GM18520 (cell line): ENCODE measurements around the gene ANKH.

ENCODE experiments used
- ATAC-seq: cut with Tn5 transposase; IDR thresholded peaks from one replicate; pipeline ENCODE4 v1.9.1; 2021; ENCODE audit not compliant: unreplicated experiment

Gene ANKH

DNA sequence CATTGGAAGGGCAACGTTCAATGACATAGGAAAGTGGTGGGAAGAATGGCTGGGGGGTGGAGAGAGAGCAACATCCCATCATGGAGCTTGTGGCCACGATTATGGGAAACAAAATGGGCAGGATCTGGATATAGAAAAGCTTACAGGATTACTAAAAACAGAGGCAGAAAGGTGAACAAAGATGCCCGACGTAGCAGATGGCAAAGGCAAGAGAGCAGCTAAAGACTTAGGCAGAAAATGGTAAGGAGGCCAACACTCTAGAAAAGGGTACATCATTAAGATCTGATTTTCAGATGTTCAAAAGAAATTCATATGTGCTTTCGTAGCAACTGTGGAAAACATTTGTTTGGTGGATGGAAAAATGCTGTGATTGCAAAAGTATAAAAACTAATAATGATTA is 104.5 kb downstream of the ANKH start:
- ATAC-seq, result no peak

DNA sequence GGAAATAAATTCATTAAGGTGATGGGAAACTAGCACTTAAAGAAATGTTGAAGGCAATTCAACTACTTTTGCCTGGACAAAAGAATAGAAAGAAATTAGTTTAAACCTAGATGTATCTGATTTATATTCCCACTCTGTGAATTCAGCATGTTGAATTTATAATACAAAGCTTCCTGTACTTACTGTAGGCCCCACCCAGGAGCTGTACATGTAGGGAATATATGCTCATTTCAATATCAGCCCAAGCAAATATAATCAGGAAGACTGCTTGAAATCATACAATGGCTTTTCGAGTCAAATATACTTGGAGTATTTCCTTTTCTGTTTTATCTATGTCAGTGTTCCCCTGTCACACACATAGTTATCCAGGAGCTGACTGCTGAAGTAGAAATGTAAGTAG is 105.0 kb downstream of the ANKH start:
- ATAC-seq, result no peak

DNA sequence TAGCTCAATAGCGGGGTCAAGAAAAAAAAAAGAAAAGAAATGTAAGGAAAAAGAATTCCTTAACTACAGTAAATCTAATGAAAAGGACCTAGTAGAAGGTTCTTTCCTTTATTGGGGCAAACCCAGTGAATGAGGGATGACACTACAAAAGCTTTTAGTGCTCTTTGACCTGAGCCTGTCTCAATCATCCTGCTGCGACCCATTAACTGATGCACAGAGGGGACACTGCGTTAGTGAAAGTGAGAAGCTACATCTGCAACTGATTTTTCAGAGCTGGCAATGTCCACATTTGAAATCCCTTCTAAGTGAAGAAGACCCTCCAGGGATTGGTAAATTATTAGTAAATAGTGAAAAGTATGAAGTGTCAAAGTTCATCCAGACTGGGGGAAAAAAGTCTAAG is 106.0 kb downstream of the ANKH start:
- no peak for ATAC-seq

DNA sequence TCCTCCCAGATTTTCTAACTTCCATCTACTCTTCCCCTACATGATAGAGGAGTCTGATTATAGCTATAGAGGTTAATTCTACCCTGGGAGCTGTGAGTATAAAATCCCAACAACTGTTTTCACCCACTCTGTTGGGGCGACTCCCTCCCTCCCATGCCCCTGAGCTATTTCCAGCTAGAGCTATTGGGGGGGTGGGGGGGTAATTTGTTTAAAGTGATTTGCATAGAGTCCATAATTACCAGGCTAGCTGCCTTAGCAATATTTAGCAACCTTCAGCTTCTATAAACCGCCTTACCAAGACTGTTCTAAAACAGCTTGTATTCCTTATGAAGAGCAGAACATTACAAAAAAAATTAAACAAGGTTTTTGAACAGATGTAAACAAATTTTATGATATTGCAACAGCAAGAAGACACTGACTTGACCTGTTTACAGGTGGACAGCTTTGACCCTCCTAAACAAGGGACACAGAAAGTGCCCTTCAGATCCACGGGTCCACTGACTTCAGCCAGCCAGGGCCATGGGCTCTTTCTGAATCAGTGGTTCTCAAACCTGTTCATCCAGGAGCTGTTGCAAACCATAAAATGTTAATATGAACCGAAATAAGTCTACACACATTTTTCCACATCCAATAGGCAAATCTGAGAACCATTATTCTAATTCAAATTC is 108.9 kb downstream of the ANKH start:
- ATAC-seq, result no peak

DNA sequence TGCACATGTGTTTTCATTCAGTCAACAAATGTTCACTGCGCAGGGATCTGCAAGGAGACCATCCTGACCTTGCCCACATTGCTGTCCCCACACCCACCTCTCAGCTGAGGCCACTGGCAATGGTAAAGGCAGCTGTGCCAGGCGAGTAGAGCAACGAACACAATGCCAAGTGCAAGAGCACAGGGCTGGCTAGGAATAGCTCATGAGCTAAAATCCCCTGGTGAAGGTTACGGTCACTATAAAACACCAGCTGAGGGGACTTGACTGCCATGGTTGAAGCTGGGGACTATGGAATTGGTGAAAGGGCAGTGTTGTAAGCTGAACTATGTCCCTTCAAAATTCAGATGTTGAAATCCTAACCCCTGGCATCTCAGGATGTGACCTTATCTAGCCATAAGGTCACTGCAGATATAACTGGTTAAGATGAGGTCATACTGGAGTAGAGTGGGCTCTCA is 111.0 kb downstream of the ANKH start:
- ATAC-seq, result no peak

DNA sequence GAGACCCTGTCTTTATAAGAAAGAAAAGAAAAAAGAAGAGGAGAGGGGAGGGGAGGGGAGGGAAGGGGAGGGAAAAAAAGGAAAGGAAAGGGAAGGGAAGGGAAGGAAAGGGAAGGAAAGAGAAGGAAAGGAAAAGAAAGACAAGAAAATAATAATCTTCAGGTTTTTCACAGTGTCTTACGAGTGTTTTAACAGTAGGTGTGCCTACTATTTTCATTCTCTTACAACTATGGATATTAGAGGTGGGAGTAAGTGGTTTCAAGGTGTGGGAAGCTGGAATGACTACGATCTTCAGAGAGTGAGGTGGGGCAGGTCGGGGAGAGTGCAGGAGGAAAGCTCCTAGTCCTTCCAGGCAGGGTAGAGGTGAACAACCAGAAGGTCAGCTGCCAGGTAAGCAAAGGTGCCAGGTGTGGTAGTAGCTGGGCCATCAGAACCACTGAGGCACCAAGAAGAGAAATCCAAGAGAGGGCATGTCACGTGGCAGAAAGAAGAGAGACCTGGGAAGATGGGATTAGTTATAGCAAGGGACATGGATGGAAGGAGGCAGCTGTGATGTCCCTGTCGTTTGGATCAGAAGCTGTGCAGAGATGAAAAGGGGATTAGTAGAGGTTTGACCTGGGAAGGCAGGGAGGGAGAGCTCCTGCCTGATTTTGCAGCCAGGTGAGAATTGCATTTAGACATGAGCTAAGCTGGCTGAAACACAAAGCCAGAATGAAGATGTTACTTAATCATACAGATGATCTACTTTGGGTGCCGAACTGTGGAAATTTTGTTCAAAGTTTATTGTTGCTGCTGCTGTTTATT is 111.6 kb downstream of the ANKH start:
- ATAC-seq, result no peak

DNA sequence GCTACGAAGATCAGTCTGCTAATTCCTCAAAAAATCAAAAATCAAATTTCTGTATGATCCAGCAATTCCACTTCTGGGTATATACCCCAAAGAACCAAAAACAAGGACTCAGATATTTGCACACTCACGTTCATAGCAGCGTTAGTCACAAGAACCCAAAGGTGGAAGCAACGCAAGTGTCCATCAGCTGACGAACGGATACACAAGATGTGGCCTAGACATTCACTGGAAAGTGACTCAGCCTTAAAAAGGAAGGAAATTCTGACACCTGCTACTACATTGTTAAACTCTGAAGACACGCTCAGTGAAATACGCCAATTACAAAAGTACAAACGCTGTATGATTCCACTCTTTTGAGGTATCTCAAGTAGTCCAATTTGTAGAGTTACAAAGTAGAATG is 113.7 kb downstream of the ANKH start:
- no peak for ATAC-seq

DNA sequence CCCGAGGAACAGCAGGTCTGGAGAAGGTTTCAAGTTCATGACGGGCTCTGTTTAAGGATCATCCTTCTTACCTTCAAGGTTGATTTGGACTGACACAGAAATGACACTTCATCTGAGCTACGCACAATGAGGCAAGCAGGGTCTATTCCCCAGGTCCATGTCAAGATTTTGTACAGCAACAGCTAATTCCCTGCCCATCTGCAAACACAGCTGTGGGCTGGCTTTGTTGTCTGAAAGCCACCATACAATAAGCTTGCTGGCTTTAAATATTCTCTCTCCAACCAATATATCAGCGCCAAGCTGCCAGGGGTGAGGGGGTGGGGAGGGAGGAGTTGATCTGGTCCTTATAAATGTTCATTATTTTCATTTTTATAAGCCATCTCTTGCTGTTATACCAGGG is 115.1 kb downstream of the ANKH start:
- no peak for ATAC-seq

DNA sequence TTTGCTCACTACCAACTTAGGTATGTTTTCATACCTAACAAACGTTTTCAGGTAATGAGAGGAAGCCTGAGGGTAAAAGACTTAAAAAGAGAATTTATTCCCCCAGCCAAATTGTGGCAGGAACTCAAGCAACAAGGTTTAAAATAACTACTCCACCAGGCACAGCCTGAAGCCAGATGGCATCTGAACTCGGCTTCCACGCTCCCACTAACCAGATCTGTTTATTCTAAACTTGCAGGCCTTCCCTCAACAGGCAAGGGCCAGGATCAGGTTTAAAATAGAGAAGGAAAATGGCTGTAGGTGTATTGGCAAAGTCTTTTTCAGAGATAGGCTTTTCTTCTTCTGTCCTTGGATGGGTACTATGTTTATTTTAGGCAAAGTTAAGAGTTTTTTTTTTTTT is 117.6 kb downstream of the ANKH start:
- ATAC-seq, result no peak

DNA sequence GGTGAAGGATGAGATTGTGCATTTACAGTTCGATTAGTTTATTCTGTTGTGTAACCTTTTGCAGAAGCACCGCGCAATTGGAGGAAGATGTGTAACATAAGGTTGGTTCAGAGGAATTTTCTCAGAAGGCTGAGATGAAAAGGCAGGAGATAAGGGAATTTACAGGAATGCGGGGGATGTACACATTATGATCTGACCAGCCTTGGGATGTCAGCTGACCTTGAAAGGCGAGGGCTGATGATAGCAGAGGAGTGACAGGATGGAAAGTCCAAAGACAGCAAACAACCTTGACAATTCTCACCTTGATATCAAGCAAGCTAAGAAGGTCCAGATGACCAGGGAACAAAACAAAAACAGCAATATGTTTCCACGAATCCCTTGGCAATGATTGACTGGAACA is 118.3 kb downstream of the ANKH start:
- ATAC-seq, result no peak

DNA sequence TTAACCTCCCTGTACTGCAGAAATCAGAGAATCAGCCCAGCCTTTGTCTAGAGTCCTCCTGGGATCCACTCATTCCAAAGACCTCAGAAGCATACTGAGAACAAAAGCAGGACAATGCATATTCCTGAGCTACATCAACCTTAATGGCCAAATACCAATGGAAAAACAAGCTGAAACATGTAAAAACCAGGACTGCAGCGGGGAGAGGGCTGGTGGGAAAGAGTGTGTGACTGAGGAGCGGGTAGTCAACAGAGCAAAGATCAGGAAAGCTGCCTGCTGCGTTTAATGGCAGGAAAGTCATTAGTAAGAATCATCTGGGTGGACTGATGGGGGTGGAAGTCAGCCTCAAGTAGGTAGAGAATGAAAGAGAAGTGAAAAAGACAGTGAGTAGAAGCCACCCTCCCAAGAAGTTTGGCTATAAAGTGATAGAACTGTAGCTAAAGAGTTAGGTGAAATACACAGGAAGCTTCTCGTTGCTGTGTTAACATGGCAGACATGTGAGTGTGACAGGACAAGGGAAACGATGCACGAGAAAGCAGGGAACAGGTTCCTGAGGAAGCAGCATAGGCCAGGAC is 119.0 kb downstream of the ANKH start:
- ATAC-seq, result no peak

DNA sequence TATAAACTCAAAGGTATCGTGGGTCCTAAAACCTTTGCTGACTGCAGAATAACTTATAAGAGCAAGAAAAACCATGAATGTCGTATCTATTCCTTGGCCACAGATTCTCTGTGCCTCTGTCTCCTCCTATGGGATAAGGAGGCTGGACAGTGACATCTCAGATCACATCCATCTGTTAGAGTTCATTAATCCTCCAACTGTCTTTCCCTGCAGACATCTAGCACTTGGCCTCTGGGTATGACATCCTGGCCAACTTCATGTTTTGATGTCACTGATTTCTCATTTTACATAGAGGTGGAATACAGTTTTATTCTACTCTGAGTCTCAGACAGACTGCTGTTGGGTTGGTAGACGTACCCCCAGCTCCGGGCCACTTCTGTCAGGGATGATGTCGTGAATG is 120.9 kb downstream of the ANKH start:
- ATAC-seq, result no peak

DNA sequence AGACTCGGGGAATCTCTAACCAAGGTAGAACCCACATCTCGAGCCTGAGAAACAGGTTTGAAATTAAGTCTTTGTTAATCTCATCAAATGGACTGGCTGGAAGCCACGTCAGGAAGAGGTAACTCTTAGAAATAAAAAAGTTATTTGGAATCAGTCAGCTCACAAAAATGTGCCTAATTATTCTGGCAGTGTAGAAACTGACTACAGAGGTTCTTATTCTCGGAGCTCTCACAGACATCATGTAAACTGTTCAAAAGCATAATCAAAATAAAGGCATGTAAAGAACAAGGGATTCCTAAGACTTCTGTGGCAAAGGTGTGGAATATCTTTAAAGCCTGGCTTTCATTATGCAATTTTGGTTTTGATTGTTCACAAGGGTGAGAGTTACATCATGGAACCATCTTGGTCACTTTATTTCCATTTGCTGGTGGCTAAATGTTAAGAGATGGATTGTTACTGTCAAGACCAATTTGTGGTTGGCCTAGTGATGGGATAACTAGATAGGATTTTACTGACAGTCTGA is 121.9 kb downstream of the ANKH start:
- ATAC-seq, result no peak

DNA sequence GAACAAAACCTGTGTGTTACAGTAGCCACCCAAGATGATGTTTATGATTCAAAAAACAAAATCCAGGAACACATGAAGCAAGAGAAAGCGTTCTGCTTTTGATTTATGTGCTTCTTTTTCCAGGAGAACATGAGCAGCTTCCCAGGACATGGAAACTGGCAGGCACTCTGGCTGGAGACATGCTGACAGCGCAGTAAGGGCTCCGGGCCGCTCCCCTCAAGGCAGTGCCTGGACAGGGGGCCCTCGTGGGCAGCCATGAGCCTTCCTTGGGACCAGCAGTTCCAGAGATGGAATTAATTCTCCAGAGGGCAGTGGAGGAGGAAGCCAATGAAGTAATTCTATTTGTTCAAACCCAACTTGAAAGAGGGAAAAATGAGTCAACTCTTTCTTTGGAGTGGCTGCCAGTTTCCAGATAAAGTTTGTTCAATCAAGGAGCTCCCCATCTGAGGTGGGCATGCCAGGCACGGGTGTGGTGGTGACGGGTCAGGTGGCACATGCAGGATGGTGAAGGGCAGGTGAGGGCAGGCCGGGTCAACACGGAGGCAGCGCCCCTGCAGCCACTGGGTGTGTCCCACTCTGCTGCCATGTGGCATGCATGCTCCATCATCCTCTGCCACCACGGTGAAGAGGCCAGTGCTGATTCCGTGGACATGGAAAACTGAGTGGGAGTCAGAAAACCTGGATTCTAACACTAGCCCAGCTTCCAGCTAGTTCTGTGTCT is 123.2 kb downstream of the ANKH start:
- no peak for ATAC-seq

DNA sequence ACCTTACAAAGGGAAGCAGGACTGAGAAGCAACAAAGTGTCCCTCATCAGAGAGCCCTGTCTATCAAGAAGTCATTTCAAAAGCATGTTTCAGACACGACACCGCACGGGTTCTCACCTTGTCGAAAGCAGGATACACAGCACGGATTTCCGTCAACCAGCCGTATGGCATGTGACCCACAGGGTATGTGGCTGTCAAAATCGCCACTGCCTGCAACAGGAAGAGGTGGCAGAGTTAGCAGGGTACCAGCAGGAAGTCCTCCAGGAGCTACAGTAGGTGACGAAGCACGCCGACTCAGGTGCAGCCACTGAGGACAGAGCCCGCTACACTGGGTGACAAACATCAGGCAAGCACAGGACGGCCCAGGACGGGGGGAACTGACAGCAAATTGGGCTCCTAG is 125.8 kb downstream of the ANKH start:
- ATAC-seq, result no peak

DNA sequence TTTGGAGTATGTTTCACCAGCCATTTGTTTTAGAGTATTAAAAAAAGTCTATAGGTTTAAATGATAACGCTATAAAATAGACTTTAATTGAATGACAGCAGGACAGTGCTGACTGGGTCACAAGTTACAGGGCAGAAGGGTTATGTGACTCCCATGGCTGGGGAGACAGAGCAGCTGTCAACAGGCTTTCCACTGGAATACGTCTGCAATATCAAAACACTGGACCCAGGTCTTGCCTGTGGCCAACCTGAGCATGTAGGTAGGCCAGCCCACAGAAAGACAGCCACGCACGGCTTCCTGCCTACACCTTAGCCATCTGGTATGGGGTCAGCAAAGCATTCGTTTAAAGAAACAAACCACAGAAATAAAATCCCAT is 126.4 kb downstream of the ANKH start:
- no peak for ATAC-seq

DNA sequence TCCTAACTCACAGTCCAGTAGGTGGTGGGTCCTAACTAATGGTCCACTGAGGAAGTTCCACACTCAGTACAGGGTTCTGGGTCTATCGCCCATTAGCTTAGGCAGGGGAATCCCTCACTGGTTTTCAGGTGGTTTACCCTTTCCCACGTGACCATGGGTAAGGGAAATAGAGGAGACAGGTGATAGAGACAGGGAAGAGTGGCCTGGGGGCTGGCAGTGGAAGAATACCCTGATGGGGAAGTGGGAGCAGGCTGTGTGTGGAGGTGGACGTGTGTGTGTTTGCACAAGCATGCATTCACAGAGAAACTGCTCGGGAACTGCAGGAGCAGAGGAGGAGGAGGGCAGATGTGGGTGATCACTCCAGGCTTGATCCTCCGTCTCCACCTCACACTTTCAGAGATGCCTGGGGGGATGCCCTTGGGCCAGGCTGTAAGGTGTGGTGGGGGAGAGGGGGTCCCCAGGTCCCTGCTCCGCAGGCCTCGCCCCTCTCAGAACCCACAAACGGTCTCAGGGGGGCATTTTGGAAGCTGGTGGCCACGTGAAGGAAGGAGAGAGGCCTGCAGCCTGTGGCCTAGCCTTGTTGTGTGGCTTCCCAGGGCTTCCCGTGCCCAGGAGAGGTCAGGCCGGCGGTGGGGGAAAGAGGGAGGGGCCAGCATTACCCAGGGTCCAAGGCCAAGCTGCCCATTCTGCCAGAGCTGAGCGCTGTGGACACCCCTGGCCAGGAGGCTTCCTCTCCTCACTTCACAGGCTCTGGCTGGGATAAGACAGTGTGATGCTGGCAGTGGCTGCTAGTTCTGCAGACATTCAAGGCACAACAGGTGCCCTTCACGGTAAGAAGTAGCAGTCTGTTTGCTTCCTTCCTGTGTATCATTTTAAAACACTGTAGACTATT is 127.0 kb downstream of the ANKH start:
- no peak for ATAC-seq

DNA sequence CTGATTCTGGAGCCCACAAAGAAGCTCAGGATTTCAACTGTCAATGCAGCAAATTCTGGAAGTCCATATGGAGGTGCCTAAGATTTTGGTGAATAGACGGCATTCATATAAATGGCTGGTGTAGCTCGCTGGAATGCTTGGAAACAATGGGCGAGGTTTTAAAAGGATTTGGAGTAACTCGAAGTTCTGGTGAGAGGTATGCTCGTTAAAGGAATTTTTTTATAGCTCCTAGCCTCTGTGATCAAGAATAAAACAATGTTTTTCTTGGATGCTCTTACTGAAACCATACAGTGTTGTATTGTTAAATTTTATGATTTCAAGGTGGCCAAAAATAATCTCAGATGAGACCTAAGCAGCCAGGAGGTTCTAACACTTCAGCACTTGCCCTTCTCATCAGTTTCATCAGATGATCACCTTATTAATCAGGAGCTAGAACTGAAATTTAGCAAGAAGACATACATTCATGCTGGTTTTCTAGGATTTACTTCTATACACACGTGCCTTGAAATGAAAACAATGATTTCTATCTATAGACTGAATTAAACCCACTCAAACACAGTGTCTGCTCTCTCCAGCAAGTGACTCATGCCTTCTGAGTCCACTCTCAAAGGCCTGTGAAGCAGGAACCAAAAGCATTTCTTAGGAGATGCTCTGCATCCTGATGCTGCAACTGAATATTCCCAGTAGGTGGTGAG is 127.8 kb downstream of the ANKH start:
- no peak for ATAC-seq

DNA sequence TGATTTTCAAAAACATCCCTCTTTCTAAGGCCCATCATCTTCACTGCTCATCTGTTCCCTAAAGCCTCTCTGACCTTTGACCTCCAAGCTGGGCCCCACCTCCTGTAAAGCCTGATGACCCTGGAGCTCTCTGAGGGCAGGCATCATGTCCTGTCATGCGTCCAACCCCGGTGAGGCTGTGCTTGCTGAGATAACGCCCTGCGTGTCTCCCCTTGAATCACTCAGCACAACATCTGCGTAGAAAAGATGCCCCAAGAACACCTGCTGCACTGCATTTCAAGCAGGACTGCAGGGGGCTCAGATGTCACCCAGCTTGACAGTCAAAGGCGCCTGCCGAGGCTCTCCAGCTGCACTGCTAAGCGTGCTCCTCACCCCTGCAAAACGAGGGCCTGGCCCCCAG is 129.1 kb downstream of the ANKH start:
- ATAC-seq, result no peak
